ENCODE data around the gene BIRC6.

- no peak for TF ChIP-seq CTCF (conservative IDR thresholded peaks at IDR 0.05)
- TF ChIP-seq EZH2 (IDR thresholded peaks at IDR 0.05; ENCODE audit: low read depth), result no peak
Measured at GRCh38 chr2:32523686-32524085, 166.9 kb downstream of the BIRC6 start.

All from PC-9 (cell line).